HepG2 (cell line): Measurements from ENCODE around the gene CAPN11. TPM values are rescaled to one million over a fixed set of nuclear protein-coding genes. Genes with fewer than 3 reads are reported as not detected.
A peak's percentile ranks its signal among the peaks of the same experiment; 100 is the strongest.

ENCODE experiments used
- ARNT ChIP-seq: fragments of 450-650 bp; IDR thresholded peaks from 2 replicates; pipeline ENCODE4 v1.6.1; 2017
- DDIT3 ChIP-seq: sonication (generic); formaldehyde crosslinking; IDR thresholded peaks from 2 replicates; pipeline ENCODE4 v1.4.0; 2020; ENCODE audit warnings: mild to moderate bottlenecking, missing genetic modification reagents
- PHF8 ChIP-seq: sonication (generic); formaldehyde crosslinking; IDR thresholded peaks from 2 replicates; pipeline ENCODE4 v1.5.0; 2020; ENCODE audit warnings: missing genetic modification reagents
- RAD51 ChIP-seq: fragments of 450-650 bp; IDR thresholded peaks from 2 replicates; pipeline ENCODE4 v1.6.1; 2016; ENCODE audit warnings: borderline replicate concordance
- RFXAP ChIP-seq: sonication (generic); formaldehyde crosslinking; IDR thresholded peaks from 2 replicates; pipeline ENCODE4 v1.4.0; 2020; ENCODE audit warnings: missing genetic modification reagents, borderline replicate concordance
- TIGD3 ChIP-seq: sonication (generic); formaldehyde crosslinking; IDR thresholded peaks from 2 replicates; pipeline ENCODE4 v1.5.1; 2020; ENCODE audit warnings: mild to moderate bottlenecking, missing genetic modification reagents, borderline replicate concordance
- ZFP41 ChIP-seq: sonication (generic); formaldehyde crosslinking; IDR thresholded peaks from 2 replicates; pipeline ENCODE4 v1.4.0; 2020; ENCODE audit warnings: mild to moderate bottlenecking, missing genetic modification reagents, borderline replicate concordance
- ZMAT3 ChIP-seq: sonication (generic); formaldehyde crosslinking; conservative IDR thresholded peaks from 2 replicates; pipeline ENCODE4 v1.7.0; 2021; ENCODE audit warnings: missing genetic modification reagents
- ZNF101 ChIP-seq: sonication (generic); formaldehyde crosslinking; IDR thresholded peaks from 2 replicates; pipeline ENCODE4 v1.4.0; 2020; ENCODE audit warnings: mild to moderate bottlenecking, low read depth, missing genetic modification reagents, borderline replicate concordance
- ZNF143 ChIP-seq: sonication (generic); formaldehyde crosslinking; IDR thresholded peaks from 2 replicates; pipeline ENCODE4 v1.4.0; 2020; ENCODE audit warnings: missing genetic modification reagents
- ZNF260 ChIP-seq: sonication (generic); formaldehyde crosslinking; IDR thresholded peaks from 2 replicates; pipeline ENCODE4 v1.4.0; 2020; ENCODE audit warnings: missing genetic modification reagents, low read depth, mild to moderate bottlenecking, borderline replicate concordance
- ZNF367 ChIP-seq: sonication (generic); formaldehyde crosslinking; IDR thresholded peaks from 2 replicates; pipeline ENCODE4 v1.4.0; 2020; ENCODE audit warnings: missing genetic modification reagents, borderline replicate concordance
- ZNF510 ChIP-seq: sonication (generic); formaldehyde crosslinking; IDR thresholded peaks from 2 replicates; pipeline ENCODE4 v1.4.0; 2020; ENCODE audit warnings: low read depth, mild to moderate bottlenecking, missing genetic modification reagents
- ZNF549 ChIP-seq: sonication (generic); formaldehyde crosslinking; IDR thresholded peaks from 2 replicates; pipeline ENCODE4 v1.5.0; 2020; ENCODE audit warnings: missing genetic modification reagents
- ZNF75D ChIP-seq: sonication (generic); formaldehyde crosslinking; IDR thresholded peaks from 2 replicates; pipeline ENCODE4 v1.8.1; 2023; ENCODE audit warnings: missing genetic modification reagents, mild to moderate bottlenecking, borderline replicate concordance
- ZSCAN22 ChIP-seq: sonication (generic); formaldehyde crosslinking; IDR thresholded peaks from 2 replicates; pipeline ENCODE4 v1.4.0; 2020; ENCODE audit warnings: mild to moderate bottlenecking, missing genetic modification reagents
- polyA plus RNA-seq, 8 experiments: library from polyadenylated mRNA; depleted of rRNA in 3 of 8; stranded (reverse) in 7 of 8; unstranded in 1 of 8; fragments of >200 nt; fragmentation: Illumina TruSeq in 4 of 8; extraction: Trizol in 4 of 8; gene quantifications; 2 replicates each; pipeline versions ENCODE4 v1.2.1 to v1.2.3, GENCODE V29; 2011 to 2016; ENCODE audit warnings: low read depth in 4 of 8, missing spikeins in 1 of 8, mixed read lengths in 1 of 8; ENCODE audit not compliant: insufficient read depth in 1 of 8
- total RNA-seq, 5 experiments: library from RNA; depleted of rRNA; stranded (reverse); fragments of >200 nt; fragmentation: Illumina TruSeq; extraction: Trizol; gene quantifications; 2 replicates each; pipeline ENCODE4 v1.2.3, GENCODE V29; 2016; ENCODE audit warnings: low read depth in 1 of 5
- TF ChIP-seq, protein P1 (sequence below): sonication (generic); formaldehyde crosslinking; IDR thresholded peaks from 2 replicates; pipeline ENCODE4 v1.4.0; 2020; ENCODE audit warnings: missing genetic modification reagents
- TF ChIP-seq, protein P2 (sequence below): sonication (generic); formaldehyde crosslinking; IDR thresholded peaks from 2 replicates; pipeline ENCODE4 v1.8.0; 2022; ENCODE audit warnings: mild to moderate bottlenecking, missing genetic modification reagents, moderate library complexity
- TF ChIP-seq, protein P3 (sequence below): sonication (generic); formaldehyde crosslinking; IDR thresholded peaks from 2 replicates; pipeline ENCODE4 v1.4.0; 2020; ENCODE audit warnings: missing genetic modification reagents
- TF ChIP-seq, protein P4 (sequence below): sonication (generic); formaldehyde crosslinking; conservative IDR thresholded peaks from 2 replicates; pipeline ENCODE4 v1.8.1; 2023; ENCODE audit warnings: missing genetic modification reagents

Gene CAPN11
- total and polyA plus RNA-seq, 2 of the 13 experiments (the other 11 are each of a cell fraction or from before 2014, with no cell fraction given) = 0.07 to 0.11 TPM

DNA sequence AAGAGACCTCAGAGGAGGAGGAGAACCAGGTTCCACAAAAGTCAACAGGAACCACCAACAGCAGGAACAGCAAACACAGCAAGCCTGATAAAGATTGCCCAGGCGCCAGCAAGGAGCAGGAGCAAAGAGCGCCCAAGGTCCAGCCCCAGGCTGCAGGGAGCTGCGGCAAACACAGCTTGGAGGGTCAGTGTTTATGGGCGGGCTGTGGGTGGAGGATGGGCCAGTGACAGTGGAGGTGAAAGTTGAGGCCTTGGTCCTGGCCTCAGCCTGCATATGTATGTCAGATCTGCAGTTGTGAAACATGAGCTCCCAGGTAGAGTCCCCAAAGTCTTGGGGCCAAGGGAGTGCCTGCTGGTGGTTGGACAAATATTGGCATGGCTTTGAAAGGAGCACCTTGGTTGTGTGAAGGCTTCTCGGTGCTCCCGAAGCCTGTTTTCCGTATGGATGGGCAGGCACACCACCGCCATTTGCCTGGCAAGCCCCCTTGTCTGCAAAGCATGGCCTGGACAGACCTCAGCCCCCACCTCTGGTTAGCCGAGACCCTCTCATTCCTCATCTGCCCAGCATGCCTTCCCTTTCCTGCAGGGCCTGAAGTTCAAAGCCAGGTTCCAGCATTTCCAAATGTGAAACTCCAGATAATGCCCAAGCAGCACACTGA lies 2.0 kb upstream of the CAPN11 start (continued):
- TF ChIP-seq ZFP41 (CRISPR knock-in tag) (no peak), TIGD3 (CRISPR knock-in tag) (no peak), ZNF143 (CRISPR knock-in tag) (no peak), ZNF260 (CRISPR knock-in tag) (0 out of 2 replicates have a peak, but pooled peaks have one; percentile 71), DDIT3 (CRISPR knock-in tag) (no peak), RAD51 (no peak), ZMAT3 (CRISPR knock-in tag) (peak; percentile 78; the same call in 1 of the 2 replicates), ZSCAN22 (0 out of 2 replicates have a peak, but pooled peaks have one; percentile 14), ZNF510 (CRISPR knock-in tag) (no peak), ZNF75D (CRISPR knock-in tag) (no peak), PHF8 (CRISPR knock-in tag) (no peak; the same call in 1 of the 2 replicates), RFXAP (CRISPR knock-in tag) (peak; percentile 70; the same call in 1 of the 2 replicates), ARNT (no peak), ZNF101 (CRISPR knock-in tag) (no peak), ZNF549 (CRISPR knock-in tag) (no peak), ZNF367 (CRISPR knock-in tag) (no peak)
- TF ChIP-seq, protein P1, sequence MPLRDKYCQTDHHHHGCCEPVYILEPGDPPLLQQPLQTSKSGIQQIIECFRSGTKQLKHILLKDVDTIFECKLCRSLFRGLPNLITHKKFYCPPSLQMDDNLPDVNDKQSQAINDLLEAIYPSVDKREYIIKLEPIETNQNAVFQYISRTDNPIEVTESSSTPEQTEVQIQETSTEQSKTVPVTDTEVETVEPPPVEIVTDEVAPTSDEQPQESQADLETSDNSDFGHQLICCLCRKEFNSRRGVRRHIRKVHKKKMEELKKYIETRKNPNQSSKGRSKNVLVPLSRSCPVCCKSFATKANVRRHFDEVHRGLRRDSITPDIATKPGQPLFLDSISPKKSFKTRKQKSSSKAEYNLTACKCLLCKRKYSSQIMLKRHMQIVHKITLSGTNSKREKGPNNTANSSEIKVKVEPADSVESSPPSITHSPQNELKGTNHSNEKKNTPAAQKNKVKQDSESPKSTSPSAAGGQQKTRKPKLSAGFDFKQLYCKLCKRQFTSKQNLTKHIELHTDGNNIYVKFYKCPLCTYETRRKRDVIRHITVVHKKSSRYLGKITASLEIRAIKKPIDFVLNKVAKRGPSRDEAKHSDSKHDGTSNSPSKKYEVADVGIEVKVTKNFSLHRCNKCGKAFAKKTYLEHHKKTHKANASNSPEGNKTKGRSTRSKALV (CRISPR knock-in tag) = 0 out of 2 replicates have a peak, but pooled peaks have one; percentile 39
- TF ChIP-seq, protein P2, sequence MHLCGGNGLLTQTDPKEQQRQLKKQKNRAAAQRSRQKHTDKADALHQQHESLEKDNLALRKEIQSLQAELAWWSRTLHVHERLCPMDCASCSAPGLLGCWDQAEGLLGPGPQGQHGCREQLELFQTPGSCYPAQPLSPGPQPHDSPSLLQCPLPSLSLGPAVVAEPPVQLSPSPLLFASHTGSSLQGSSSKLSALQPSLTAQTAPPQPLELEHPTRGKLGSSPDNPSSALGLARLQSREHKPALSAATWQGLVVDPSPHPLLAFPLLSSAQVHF (CRISPR knock-in tag) = no peak
- TF ChIP-seq, protein P3, sequence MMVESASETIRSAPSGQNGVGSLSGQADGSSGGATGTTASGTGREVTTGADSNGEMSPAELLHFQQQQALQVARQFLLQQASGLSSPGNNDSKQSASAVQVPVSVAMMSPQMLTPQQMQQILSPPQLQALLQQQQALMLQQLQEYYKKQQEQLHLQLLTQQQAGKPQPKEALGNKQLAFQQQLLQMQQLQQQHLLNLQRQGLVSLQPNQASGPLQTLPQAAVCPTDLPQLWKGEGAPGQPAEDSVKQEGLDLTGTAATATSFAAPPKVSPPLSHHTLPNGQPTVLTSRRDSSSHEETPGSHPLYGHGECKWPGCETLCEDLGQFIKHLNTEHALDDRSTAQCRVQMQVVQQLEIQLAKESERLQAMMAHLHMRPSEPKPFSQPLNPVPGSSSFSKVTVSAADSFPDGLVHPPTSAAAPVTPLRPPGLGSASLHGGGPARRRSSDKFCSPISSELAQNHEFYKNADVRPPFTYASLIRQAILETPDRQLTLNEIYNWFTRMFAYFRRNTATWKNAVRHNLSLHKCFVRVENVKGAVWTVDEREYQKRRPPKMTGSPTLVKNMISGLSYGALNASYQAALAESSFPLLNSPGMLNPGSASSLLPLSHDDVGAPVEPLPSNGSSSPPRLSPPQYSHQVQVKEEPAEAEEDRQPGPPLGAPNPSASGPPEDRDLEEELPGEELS (CRISPR knock-in tag) = peak; percentile 98
- TF ChIP-seq, protein P4, sequence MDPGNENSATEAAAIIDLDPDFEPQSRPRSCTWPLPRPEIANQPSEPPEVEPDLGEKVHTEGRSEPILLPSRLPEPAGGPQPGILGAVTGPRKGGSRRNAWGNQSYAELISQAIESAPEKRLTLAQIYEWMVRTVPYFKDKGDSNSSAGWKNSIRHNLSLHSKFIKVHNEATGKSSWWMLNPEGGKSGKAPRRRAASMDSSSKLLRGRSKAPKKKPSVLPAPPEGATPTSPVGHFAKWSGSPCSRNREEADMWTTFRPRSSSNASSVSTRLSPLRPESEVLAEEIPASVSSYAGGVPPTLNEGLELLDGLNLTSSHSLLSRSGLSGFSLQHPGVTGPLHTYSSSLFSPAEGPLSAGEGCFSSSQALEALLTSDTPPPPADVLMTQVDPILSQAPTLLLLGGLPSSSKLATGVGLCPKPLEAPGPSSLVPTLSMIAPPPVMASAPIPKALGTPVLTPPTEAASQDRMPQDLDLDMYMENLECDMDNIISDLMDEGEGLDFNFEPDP = no peak
